SK-N-SH treated with all-trans-retinoic acid at 6 μM for 48 hours (cell line): Measurements from ENCODE around the gene RASSF5.

Experiments used
- ATAC-seq: fragments of 200-7000 bp; cut with Tn5 transposase; 3 replicates; pipeline ENCODE4 v1.9.1; 2020; ENCODE audit warnings: mild to moderate bottlenecking, moderate library complexity
- ARNTL ChIP-seq: fragments of 450-650 bp; formaldehyde crosslinking; IDR thresholded peaks from 2 replicates; pipeline ENCODE4 v1.5.0; 2020; ENCODE audit warnings: low read depth, mild to moderate bottlenecking, moderate library complexity, borderline replicate concordance
- BACH2 ChIP-seq: fragments of 250-450 bp; sonication (Bioruptor Pico); IDR thresholded peaks from 2 replicates; pipeline ENCODE4 v1.9.0; 2021; ENCODE audit warnings: mild to moderate bottlenecking, borderline replicate concordance
- CSDC2 ChIP-seq: fragments of 250-450 bp; sonication (Bioruptor Pico); IDR thresholded peaks from 2 replicates; pipeline ENCODE4 v1.5.0; 2020; ENCODE audit warnings: mild to moderate bottlenecking, moderate library complexity
- ESRRG ChIP-seq: fragments of 250-450 bp; sonication (Bioruptor Pico); IDR thresholded peaks from 2 replicates; pipeline ENCODE4 v1.6.1; 2021; ENCODE audit warnings: mild to moderate bottlenecking
- GLIS3 ChIP-seq: fragments of 250-450 bp; sonication (Bioruptor Pico); IDR thresholded peaks from 2 replicates; pipeline ENCODE4 v1.5.0; 2020; ENCODE audit warnings: mild to moderate bottlenecking, moderate library complexity
- ISL1 ChIP-seq: fragments of 250-450 bp; sonication (Bioruptor Pico); IDR thresholded peaks from 2 replicates; pipeline ENCODE4 v2.1.2; 2022; ENCODE audit warnings: mild to moderate bottlenecking, moderate library complexity
- OSR1 ChIP-seq: fragments of 250-450 bp; sonication (Bioruptor Pico); IDR thresholded peaks from 2 replicates; pipeline ENCODE4 v1.8.0; 2022; ENCODE audit warnings: moderate library complexity, mild to moderate bottlenecking, inconsistent platforms
- PPARA ChIP-seq: fragments of 250-450 bp; sonication (Bioruptor Pico); IDR thresholded peaks from 2 replicates; pipeline ENCODE4 v1.5.0; 2020; ENCODE audit warnings: mild to moderate bottlenecking, borderline replicate concordance
- RARB ChIP-seq: fragments of 250-450 bp; sonication (Bioruptor Pico); IDR thresholded peaks from 2 replicates; pipeline ENCODE4 v1.8.0; 2021; ENCODE audit warnings: mild to moderate bottlenecking, moderate library complexity
- SNAI2 ChIP-seq: fragments of 250-450 bp; sonication (Bioruptor Pico); IDR thresholded peaks from 2 replicates; pipeline ENCODE4 v1.5.0; 2020; ENCODE audit warnings: mild to moderate bottlenecking, moderate library complexity
- TCF4 ChIP-seq: fragments of 250-450 bp; sonication (Bioruptor Pico); IDR thresholded peaks from 2 replicates; pipeline ENCODE4 v1.8.0; 2021; ENCODE audit warnings: mild to moderate bottlenecking, moderate library complexity, borderline replicate concordance
- TOX ChIP-seq: fragments of 250-450 bp; sonication (Bioruptor Pico); IDR thresholded peaks from 2 replicates; pipeline ENCODE4 v1.8.0; 2021; ENCODE audit warnings: mild to moderate bottlenecking, moderate library complexity, borderline replicate concordance
- ZC3H10 ChIP-seq: fragments of 250-450 bp; sonication (Bioruptor Pico); IDR thresholded peaks from 2 replicates; pipeline ENCODE4 v1.5.1; 2021; ENCODE audit warnings: mild to moderate bottlenecking, moderate library complexity
- ZFP3 ChIP-seq: fragments of 250-450 bp; sonication (Bioruptor Pico); IDR thresholded peaks from 2 replicates; pipeline ENCODE4 v1.5.0; 2020; ENCODE audit warnings: mild to moderate bottlenecking, moderate library complexity
- ZNF565 ChIP-seq: fragments of 450-650 bp; formaldehyde crosslinking; conservative IDR thresholded peaks from 2 replicates; pipeline ENCODE4 v1.5.0; 2020; ENCODE audit warnings: low read depth, mild to moderate bottlenecking, moderate library complexity
- ZNF70 ChIP-seq: fragments of 450-650 bp; formaldehyde crosslinking; IDR thresholded peaks from 2 replicates; pipeline ENCODE4 v1.5.0; 2020; ENCODE audit warnings: mild to moderate bottlenecking, moderate library complexity
- TF ChIP-seq, protein P1 (sequence below): fragments of 250-450 bp; sonication (Bioruptor Pico); IDR thresholded peaks from 2 replicates; pipeline ENCODE4 v1.5.1; 2021; ENCODE audit warnings: mild to moderate bottlenecking, moderate library complexity
- TF ChIP-seq, protein P2 (sequence below): fragments of 250-450 bp; sonication (Bioruptor Pico); IDR thresholded peaks from 2 replicates; pipeline ENCODE4 v1.5.0; 2020; ENCODE audit warnings: mild to moderate bottlenecking, moderate library complexity
- TF ChIP-seq, protein P3 (sequence below): fragments of 250-450 bp; sonication (Bioruptor Pico); IDR thresholded peaks from 2 replicates; pipeline ENCODE4 v1.8.0; 2020; ENCODE audit warnings: mild to moderate bottlenecking, moderate library complexity, borderline replicate concordance
- TF ChIP-seq, protein P4 (sequence below): fragments of 250-450 bp; sonication (Bioruptor Pico); IDR thresholded peaks from 2 replicates; pipeline ENCODE4 v1.8.0; 2021; ENCODE audit warnings: low read depth, mild to moderate bottlenecking, moderate library complexity, borderline replicate concordance
- TF ChIP-seq, protein P5 (sequence below): fragments of 250-450 bp; sonication (Bioruptor Pico); IDR thresholded peaks from 2 replicates; pipeline ENCODE4 v1.5.1; 2020; ENCODE audit warnings: low read depth, mild to moderate bottlenecking, moderate library complexity

The RASSF5 gene

DNA sequence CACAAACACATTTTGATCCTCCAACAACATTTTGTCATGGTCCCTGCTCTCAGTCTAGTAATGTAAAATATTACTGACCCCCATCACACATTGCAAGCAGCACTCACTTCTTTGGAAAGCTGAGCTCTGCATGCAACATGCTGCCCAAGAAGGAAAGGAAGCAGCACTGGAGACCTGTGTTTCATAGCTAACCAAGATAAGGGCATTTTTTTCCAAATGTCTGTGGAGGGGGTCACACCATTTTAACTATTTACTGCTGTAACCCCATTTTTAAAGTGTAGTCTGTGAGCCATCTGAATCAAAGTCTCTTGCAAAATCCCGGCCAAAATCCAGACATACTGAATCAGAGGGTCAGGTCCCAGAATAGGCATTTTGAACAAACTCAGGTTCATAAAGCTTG, 4.5 kb upstream of the RASSF5 start:
- no peak for TF ChIP-seq ZNF565 (CRISPR knock-in tag)
- no peak for TF ChIP-seq ZC3H10 (CRISPR knock-in tag)
- TF ChIP-seq, protein P1, sequence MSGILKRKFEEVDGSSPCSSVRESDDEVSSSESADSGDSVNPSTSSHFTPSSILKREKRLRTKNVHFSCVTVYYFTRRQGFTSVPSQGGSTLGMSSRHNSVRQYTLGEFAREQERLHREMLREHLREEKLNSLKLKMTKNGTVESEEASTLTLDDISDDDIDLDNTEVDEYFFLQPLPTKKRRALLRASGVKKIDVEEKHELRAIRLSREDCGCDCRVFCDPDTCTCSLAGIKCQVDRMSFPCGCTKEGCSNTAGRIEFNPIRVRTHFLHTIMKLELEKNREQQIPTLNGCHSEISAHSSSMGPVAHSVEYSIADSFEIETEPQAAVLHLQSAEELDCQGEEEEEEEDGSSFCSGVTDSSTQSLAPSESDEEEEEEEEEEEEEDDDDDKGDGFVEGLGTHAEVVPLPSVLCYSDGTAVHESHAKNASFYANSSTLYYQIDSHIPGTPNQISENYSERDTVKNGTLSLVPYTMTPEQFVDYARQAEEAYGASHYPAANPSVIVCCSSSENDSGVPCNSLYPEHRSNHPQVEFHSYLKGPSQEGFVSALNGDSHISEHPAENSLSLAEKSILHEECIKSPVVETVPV (CRISPR knock-in tag): no peak
- no peak for TF ChIP-seq ARNTL (CRISPR knock-in tag)
- TF ChIP-seq PPARA (CRISPR knock-in tag): no peak
- no peak for TF ChIP-seq GLIS3 (CRISPR knock-in tag)
- TF ChIP-seq OSR1: no peak
- TF ChIP-seq CSDC2 (CRISPR knock-in tag): no peak
- TF ChIP-seq ESRRG (CRISPR knock-in tag): no peak
- no peak for TF ChIP-seq TCF4 (CRISPR knock-in tag)
- TF ChIP-seq, all 23 proteins: peak for 0
- no peak for ATAC-seq

DNA sequence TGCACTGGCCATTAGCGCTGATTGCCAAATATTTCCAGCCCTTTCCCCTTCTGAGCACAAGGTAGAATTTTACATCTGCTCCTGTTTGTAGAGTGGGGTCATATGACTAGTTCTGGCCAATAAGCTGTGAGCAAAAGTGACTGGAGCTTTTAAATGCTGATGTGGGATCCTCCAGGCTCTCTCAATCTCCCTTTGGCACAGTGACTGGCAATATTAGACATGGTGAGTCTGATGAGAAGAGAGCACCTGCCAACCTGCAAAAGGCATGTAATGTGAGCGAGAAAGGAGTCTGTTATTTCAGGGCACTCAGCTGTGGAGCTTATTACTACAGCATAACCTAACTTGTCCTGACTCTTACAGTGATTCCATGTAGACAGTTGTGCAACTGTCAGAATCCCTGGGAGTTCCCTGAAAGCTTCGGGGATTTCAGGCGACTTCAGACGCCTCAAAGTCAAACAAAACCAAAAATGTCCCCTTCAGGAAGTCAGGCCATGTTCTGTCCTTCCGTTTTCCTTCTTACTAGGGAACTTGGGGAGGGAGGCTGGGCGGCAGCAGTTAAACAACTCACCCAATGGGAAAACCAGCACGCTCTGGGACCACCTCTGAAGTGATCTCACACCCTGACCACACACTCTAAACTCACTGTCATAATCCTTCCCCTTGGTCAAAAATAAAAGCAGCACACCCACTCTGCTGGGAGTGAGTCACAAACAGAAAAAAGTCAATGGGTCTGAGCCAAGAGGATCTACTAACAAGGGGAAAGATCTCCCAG, 3.6 kb upstream of the RASSF5 start:
- TF ChIP-seq ZNF70 (CRISPR knock-in tag) (peak; percentile 96; the same call in 1 of the 2 replicates), PPARA (CRISPR knock-in tag) (no peak)
- peak; percentile 75 for ATAC-seq

DNA sequence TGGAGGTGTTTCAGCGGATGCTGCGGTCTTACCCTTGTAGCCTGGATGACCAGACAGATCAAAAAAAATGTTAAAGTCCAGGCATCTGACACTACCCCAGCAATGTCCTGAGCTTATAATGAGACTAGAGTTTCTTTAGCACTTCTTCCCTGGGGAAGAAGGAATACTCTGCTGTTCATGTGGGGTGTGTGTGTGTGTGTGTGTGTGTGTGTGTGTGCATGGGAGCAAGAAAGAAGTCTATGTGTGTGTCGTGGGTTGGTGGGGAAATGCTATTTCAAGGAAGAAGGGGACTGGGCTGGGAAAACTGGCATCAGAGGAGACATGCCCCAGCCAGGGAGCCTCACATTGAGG, 3.0 kb upstream of the RASSF5 start:
- no peak for ATAC-seq

DNA sequence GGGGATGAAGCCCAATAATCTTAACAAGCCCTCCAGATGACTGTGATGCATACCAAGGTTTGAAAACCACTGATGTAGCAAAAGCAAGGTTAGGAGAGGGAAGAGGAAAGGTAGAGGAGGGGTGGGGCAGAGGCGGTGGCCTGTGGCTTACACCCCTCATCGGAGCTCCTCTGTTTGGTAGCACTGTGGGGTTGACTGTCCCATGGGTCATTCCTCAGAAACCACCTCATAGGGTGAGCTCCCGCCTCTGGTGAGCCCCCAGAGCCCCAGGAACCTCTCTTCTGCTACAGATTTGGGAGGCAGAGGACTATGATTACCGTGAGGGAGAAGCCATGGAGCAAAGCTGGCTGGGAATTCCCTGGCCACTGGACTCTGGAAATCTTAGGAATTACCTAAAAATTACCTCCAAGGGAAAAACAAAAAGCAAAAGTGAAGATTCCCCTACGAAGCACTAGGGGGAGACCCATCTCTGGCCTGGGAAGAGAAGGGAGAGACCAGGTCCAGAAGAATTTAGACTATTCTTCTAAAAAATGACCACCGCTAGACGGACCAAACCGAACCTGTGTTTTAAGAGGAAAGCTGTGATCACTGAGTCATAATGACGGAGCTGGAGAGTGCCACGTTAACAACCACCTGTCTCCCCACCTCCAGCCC, 1.5 kb upstream of the RASSF5 start:
- TF ChIP-seq CSDC2 (CRISPR knock-in tag) (no peak), ESRRG (CRISPR knock-in tag) (no peak)
- ATAC-seq: no peak

More for the DNA sequence above, 3.0 kb upstream of the RASSF5 start:
- TF ChIP-seq TOX (CRISPR knock-in tag) (no peak), ZFP3 (CRISPR knock-in tag) (no peak), ISL1 (no peak), SNAI2 (CRISPR knock-in tag) (no peak), OSR1 (no peak)
- TF ChIP-seq, protein P1 (CRISPR knock-in tag): no peak

DNA sequence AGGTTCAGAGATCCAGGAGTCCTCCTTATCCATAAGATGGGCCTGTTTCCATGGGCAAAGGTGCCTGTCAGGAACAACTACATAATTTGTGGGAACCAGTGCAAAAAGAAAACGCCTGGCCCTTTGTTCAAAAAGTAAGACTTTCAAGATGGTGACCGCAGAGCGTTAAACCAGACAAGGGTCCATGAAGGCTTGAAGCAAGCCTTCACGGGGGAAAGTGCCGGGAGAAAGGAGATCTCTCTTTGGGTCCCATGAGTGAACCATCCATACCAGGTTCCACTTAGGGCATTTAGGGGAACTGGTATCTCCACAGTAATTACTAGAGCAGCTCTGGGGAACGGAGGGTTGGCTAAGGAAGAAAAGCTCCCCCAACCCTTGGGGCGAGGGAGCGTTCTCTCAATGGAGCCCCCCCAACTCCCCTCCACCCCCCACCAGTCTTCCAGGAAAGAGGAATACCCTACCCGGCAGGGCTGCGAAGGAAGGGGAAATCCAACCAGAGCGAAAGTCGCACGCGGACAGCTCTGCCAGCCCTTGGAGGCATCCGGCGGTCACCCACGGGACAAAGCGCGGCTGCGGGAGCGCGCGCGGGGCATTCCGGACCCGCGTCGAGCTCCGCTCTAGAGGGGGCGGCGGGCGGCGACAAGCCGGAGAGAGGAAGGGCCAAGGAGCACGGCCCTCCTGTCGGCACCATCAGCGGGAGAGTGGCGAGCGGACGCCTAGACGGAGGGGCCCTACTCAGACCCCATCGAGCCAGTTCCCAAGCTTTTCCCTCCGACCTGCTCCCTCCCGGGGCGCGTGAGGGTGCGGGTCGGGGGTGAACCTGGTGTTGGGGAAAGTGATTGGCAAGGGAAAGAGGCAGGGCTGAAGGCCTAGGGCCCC, 687 bp upstream of the RASSF5 start:
- ATAC-seq: peak; percentile 1; the same call in 1 of the 3 replicates

More for the DNA sequence above, 687 bp upstream of the RASSF5 start:
- TF ChIP-seq TOX (CRISPR knock-in tag): no peak
- TF ChIP-seq ZFP3 (CRISPR knock-in tag): no peak
- TF ChIP-seq, protein P2, sequence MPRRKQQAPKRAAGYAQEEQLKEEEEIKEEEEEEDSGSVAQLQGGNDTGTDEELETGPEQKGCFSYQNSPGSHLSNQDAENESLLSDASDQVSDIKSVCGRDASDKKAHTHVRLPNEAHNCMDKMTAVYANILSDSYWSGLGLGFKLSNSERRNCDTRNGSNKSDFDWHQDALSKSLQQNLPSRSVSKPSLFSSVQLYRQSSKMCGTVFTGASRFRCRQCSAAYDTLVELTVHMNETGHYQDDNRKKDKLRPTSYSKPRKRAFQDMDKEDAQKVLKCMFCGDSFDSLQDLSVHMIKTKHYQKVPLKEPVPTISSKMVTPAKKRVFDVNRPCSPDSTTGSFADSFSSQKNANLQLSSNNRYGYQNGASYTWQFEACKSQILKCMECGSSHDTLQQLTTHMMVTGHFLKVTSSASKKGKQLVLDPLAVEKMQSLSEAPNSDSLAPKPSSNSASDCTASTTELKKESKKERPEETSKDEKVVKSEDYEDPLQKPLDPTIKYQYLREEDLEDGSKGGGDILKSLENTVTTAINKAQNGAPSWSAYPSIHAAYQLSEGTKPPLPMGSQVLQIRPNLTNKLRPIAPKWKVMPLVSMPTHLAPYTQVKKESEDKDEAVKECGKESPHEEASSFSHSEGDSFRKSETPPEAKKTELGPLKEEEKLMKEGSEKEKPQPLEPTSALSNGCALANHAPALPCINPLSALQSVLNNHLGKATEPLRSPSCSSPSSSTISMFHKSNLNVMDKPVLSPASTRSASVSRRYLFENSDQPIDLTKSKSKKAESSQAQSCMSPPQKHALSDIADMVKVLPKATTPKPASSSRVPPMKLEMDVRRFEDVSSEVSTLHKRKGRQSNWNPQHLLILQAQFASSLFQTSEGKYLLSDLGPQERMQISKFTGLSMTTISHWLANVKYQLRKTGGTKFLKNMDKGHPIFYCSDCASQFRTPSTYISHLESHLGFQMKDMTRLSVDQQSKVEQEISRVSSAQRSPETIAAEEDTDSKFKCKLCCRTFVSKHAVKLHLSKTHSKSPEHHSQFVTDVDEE (CRISPR knock-in tag): no peak
- TF ChIP-seq, protein P3, sequence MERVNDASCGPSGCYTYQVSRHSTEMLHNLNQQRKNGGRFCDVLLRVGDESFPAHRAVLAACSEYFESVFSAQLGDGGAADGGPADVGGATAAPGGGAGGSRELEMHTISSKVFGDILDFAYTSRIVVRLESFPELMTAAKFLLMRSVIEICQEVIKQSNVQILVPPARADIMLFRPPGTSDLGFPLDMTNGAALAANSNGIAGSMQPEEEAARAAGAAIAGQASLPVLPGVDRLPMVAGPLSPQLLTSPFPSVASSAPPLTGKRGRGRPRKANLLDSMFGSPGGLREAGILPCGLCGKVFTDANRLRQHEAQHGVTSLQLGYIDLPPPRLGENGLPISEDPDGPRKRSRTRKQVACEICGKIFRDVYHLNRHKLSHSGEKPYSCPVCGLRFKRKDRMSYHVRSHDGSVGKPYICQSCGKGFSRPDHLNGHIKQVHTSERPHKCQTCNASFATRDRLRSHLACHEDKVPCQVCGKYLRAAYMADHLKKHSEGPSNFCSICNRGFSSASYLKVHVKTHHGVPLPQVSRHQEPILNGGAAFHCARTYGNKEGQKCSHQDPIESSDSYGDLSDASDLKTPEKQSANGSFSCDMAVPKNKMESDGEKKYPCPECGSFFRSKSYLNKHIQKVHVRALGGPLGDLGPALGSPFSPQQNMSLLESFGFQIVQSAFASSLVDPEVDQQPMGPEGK (CRISPR knock-in tag): no peak
- no peak for TF ChIP-seq ISL1
- no peak for TF ChIP-seq TCF4 (CRISPR knock-in tag)
- no peak for TF ChIP-seq PPARA (CRISPR knock-in tag)
- TF ChIP-seq, protein P4, sequence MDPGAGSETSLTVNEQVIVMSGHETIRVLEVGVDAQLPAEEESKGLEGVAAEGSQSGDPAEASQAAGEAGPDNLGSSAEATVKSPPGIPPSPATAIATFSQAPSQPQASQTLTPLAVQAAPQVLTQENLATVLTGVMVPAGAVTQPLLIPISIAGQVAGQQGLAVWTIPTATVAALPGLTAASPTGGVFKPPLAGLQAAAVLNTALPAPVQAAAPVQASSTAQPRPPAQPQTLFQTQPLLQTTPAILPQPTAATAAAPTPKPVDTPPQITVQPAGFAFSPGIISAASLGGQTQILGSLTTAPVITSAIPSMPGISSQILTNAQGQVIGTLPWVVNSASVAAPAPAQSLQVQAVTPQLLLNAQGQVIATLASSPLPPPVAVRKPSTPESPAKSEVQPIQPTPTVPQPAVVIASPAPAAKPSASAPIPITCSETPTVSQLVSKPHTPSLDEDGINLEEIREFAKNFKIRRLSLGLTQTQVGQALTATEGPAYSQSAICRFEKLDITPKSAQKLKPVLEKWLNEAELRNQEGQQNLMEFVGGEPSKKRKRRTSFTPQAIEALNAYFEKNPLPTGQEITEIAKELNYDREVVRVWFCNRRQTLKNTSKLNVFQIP (CRISPR knock-in tag): no peak
- no peak for TF ChIP-seq RARB
- TF ChIP-seq ZNF565 (CRISPR knock-in tag): no peak
- no peak for TF ChIP-seq BACH2 (CRISPR knock-in tag)
- TF ChIP-seq, protein P5, sequence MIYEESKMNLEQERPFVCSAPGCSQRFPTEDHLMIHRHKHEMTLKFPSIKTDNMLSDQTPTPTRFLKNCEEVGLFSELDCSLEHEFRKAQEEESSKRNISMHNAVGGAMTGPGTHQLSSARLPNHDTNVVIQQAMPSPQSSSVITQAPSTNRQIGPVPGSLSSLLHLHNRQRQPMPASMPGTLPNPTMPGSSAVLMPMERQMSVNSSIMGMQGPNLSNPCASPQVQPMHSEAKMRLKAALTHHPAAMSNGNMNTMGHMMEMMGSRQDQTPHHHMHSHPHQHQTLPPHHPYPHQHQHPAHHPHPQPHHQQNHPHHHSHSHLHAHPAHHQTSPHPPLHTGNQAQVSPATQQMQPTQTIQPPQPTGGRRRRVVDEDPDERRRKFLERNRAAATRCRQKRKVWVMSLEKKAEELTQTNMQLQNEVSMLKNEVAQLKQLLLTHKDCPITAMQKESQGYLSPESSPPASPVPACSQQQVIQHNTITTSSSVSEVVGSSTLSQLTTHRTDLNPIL (CRISPR knock-in tag): no peak
